ENCODE data around the gene TINAGL1. TPM values are rescaled to one million over a fixed set of nuclear protein-coding genes. Genes with fewer than 3 reads are reported as not detected.

TINAGL1 gene
- total RNA-seq, 2 experiments from 2014 or later: not detected

DNA sequence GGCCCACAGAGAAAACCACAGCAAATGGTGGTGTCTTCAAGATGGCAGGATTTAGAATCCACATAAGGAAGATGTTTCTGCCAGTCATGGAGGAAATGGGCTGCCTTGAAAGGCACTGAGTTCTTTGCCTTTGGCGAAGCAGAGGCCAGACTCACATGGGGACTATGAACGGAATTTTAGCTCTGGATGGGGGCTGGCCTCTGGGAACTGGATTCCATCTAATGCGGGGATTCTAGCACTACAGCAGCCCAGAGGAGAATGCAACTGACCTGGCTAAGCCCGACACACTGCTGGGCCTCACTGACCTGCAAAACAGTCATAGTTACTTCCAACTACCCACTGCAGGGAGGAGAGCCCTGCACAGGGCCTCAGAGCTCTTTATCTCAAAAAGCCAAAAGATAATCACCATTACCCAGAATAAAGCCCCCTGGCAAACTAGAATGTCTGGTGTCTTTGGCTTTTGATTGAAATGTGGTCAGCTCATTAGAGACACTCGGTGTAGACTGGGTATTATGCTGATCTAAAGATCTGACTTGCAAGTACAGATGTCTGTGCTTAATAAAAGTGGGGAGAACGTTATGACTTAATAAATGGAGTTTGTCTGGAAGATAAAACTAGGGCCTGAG is 52.7 kb downstream of the TINAGL1 start:
- no peak overlapping the region for H3K27ac Mint-ChIP-seq
- H3K9me3 Mint-ChIP-seq (ENCODE audit: insufficient read depth): no peaks in the 10 kb centered on the region
- ChIA-PET CTCF (interaction anchor here (1.2 to 1.4 kb wide), 4 partner anchors 9 to 160 kb away, joined by 3 to 4 read pairs (median 4); no protein-coding TSS in a partner anchor), POLR2A (interaction anchor here (0.5 kb wide), 1 partner anchor 840 kb away, joined by 3 read pairs; no protein-coding TSS in a partner anchor)
- H3K36me3 Mint-ChIP-seq (ENCODE audit: low read depth): peaks cover 16% of the 10 kb centered on the region
- ATAC-seq (no peak), DNase-seq (no peak)
- no peaks in the 10 kb centered on the region for H3K27me3 Mint-ChIP-seq (ENCODE audit: low read depth)
- H3K4me1 Mint-ChIP-seq (ENCODE audit: low read depth): peaks cover 9% of the 10 kb centered on the region
- H3K4me3 Mint-ChIP-seq: no peak overlapping the region

DNA sequence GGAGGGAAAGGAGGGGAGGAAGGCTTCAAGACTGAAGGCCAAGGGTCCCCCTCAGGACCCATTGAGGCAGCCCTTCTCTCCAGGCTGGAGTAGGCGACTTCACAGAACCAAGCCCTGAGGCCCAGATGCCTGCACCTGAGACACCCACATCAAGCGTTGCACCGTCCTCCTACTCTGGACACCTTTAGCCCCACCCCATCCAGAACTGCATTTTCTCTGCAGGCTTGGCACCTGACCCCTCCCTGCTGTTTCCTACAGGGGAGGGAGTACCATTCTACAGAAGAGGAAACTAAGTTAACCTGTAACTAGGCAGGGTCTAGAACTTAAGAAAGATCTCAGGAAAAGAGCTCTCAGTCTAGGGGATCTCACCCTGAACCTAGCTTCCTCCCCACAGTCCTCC is 56.3 kb downstream of the TINAGL1 start:
- H3K27ac Mint-ChIP-seq: no peak overlapping the region
- H3K4me3 Mint-ChIP-seq: no peak overlapping the region
- POLR2A ChIA-PET: interaction anchor here (0.6 to 1.2 kb wide), 3 partner anchors 11 to 156 kb away, joined by 3 to 5 read pairs (median 3); partner anchors contain the start of gene PEF1
- CTCF ChIA-PET: interaction anchor here (1.0 to 1.5 kb wide), 5 partner anchors 10 to 156 kb away, joined by 3 to 10 read pairs (median 5); partner anchors contain the start of genes HCRTR1 and PEF1
- DNase-seq (no peak), ATAC-seq (no peak)
- no peaks in the 10 kb centered on the region for H3K27me3 Mint-ChIP-seq (ENCODE audit: low read depth)
- H3K9me3 Mint-ChIP-seq (ENCODE audit: insufficient read depth): no peaks in the 10 kb centered on the region
- H3K36me3 Mint-ChIP-seq (ENCODE audit: low read depth): peaks cover 11% of the 10 kb centered on the region
- peaks cover 9% of the 10 kb centered on the region for H3K4me1 Mint-ChIP-seq (ENCODE audit: low read depth)

DNA sequence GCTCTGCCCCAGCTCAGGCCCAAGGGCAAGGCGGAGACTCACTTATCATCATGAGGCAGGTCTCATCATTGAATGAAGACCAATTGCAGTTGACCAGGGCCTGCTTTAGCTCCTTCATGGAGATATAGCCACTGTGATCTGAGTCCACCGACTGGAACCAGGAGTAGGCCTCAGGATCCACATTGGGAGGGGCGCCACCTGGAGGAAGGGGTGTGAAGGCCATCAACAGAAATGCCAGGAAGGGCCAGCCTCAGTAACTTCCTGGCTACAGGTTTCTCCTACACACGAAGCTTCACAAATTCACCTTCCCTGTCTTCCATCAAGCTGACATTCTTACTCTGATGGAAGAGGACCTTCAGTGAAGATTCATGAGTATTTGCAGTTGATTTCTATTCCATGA is 56.8 kb downstream of the TINAGL1 start:
- ChIA-PET POLR2A (interaction anchor here (1.2 kb wide), 2 partner anchors 10 to 155 kb away, joined by 3 to 5 read pairs; no protein-coding TSS in a partner anchor), CTCF (interaction anchor here (1.0 to 1.3 kb wide), 4 partner anchors 9 to 156 kb away, joined by 5 to 10 read pairs (median 5); partner anchors contain the start of gene PEF1)
- ATAC-seq: no peak
- Mint-ChIP-seq H3K27ac (no peak overlapping the region), H3K4me3 (no peak overlapping the region), H3K4me1 (ENCODE audit: low read depth) (peaks cover 13% of the 10 kb centered on the region), H3K9me3 (ENCODE audit: insufficient read depth) (no peaks in the 10 kb centered on the region), H3K36me3 (ENCODE audit: low read depth) (peaks cover 11% of the 10 kb centered on the region), H3K27me3 (ENCODE audit: low read depth) (no peaks in the 10 kb centered on the region)
- peak; percentile 33 for DNase-seq

Other genes starting within 250 kb of the TINAGL1 start
- gene FABP3, start 203.4 kb upstream of the TINAGL1 start, total RNA-seq: not detected
- gene SERINC2, start 163.3 kb upstream of the TINAGL1 start, total RNA-seq: under 1 TPM in 1 of 2 experiments, not detected in 1; 0.13 TPM
- gene HCRTR1, start 41.2 kb downstream of the TINAGL1 start, total RNA-seq: not detected
- 10 to 100 TPM; 55.2 to 58.0 TPM for gene PEF1, start 68.4 kb downstream of the TINAGL1 start, total RNA-seq
- gene COL16A1, start 127.5 kb downstream of the TINAGL1 start, total RNA-seq: not detected
- under 1 TPM; 0.05 to 0.37 TPM for gene ADGRB2, start 187.8 kb downstream of the TINAGL1 start, total RNA-seq
- not detected for gene SPOCD1, start 239.5 kb downstream of the TINAGL1 start, total RNA-seq